NT2/D1 (cell line): ENCODE results near the gene KIF1A.

Experiments used
- DNase-seq: peaks from one replicate; pipeline ENCODE4 v3.0.0-alpha.2; 2011; ENCODE audit warnings: low read depth, low spot score
- H3K27me3 ChIP-seq: 2 replicates; pipeline ENCODE4 v1.6.0; 2011; ENCODE audit warnings: mild to moderate bottlenecking; ENCODE audit not compliant: insufficient read length, insufficient read depth
- H3K36me3 ChIP-seq: 2 replicates; pipeline ENCODE4 v1.6.1; 2011; ENCODE audit warnings: mild to moderate bottlenecking, low read length, mixed read lengths; ENCODE audit not compliant: insufficient read depth, insufficient read length
- H3K4me1 ChIP-seq: 2 replicates; pipeline ENCODE4 v1.5.1; 2011; ENCODE audit not compliant: insufficient read depth, insufficient read length
- H3K4me3 ChIP-seq: 2 replicates; pipeline ENCODE4 v1.5.1; 2011; ENCODE audit warnings: low read depth; ENCODE audit not compliant: insufficient read length
- H3K9ac ChIP-seq: 2 replicates; pipeline ENCODE4 v1.6.0; 2011; ENCODE audit warnings: low read depth; ENCODE audit not compliant: insufficient read length
- H3K9me3 ChIP-seq: 2 replicates; pipeline ENCODE4 v1.5.1; 2011; ENCODE audit warnings: mild to moderate bottlenecking, low read length; ENCODE audit not compliant: insufficient read depth
- SUZ12 ChIP-seq: IDR thresholded peaks from 2 replicates; pipeline ENCODE4 v1.6.1; 2011; ENCODE audit not compliant: insufficient read length, insufficient read depth; ENCODE audit errors: extremely low read depth
- YY1 ChIP-seq: IDR thresholded peaks from 2 replicates; pipeline ENCODE4 v1.6.1; 2011; ENCODE audit not compliant: insufficient read length, insufficient read depth
- ZNF274 ChIP-seq: IDR thresholded peaks from 2 replicates; pipeline ENCODE4 v1.6.1; 2011; ENCODE audit warnings: mild to moderate bottlenecking, low read depth, low read length

Gene KIF1A

DNA sequence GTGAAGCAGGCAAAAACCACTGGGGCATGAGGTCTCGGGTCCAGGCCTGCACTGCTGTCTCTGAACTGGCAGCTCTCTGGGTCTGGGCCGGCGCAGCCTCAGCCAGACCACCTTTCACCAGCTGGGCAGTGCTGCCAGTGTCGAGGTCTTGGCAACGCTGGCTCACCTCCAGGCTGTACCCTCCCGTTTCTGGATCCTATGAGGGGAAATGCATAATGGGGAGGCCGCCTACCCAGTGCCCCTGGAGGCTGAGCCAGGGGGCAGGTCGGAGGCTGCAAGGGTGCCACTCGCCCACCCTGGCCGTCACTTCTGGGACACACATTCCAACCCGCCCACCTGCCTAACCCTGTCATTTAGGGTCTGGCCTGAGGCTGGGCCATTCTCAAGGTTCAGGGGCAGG lies 24.6 kb downstream of the KIF1A start:
- Histone ChIP-seq H3K9ac (no peak overlapping the region), H3K27me3 (no peaks in the 10 kb centered on the region), H3K4me1 (peaks cover 14% of the 10 kb centered on the region), H3K4me3 (no peak overlapping the region), H3K9me3 (no peaks in the 10 kb centered on the region), H3K36me3 (peaks cover 2% of the 10 kb centered on the region)
- TF ChIP-seq SUZ12 (no peak), YY1 (no peak), ZNF274 (no peak)
- no peak for DNase-seq

DNA sequence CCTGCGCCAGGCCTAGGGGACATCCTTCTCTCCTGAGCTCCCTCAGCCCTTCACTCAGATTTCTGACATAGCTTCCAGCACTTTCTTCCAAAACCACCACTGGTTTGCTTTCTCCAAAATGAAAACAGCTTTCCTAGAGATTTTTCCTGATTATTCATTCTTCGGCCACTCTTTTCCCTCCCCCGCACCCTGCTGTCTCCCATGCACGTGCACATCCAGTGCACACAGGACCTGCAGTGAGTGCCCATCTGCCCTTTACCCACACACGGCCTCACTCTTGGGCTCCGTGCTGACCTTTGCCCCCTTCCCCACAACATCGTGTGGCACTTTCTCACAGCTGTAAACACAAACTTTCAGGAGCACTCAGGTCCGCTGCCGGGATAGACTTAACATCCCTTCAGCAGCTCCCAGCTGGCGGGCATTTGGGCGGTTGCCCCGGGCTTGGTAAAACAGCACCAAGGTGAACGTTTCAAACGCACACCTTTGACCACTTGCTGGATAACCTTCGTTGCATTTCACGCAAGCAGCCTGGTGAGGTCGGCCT lies 25.8 kb downstream of the KIF1A start:
- H3K9me3 ChIP-seq: no peaks in the 10 kb centered on the region
- H3K27me3 ChIP-seq: no peaks in the 10 kb centered on the region
- H3K36me3 ChIP-seq: peaks cover 2% of the 10 kb centered on the region
- no peak overlapping the region for H3K9ac ChIP-seq
- no peak for DNase-seq
- no peak overlapping the region for H3K4me3 ChIP-seq
- TF ChIP-seq SUZ12: no peak
- no peak for TF ChIP-seq YY1
- no peak for TF ChIP-seq ZNF274
- H3K4me1 ChIP-seq: peaks cover 16% of the 10 kb centered on the region

DNA sequence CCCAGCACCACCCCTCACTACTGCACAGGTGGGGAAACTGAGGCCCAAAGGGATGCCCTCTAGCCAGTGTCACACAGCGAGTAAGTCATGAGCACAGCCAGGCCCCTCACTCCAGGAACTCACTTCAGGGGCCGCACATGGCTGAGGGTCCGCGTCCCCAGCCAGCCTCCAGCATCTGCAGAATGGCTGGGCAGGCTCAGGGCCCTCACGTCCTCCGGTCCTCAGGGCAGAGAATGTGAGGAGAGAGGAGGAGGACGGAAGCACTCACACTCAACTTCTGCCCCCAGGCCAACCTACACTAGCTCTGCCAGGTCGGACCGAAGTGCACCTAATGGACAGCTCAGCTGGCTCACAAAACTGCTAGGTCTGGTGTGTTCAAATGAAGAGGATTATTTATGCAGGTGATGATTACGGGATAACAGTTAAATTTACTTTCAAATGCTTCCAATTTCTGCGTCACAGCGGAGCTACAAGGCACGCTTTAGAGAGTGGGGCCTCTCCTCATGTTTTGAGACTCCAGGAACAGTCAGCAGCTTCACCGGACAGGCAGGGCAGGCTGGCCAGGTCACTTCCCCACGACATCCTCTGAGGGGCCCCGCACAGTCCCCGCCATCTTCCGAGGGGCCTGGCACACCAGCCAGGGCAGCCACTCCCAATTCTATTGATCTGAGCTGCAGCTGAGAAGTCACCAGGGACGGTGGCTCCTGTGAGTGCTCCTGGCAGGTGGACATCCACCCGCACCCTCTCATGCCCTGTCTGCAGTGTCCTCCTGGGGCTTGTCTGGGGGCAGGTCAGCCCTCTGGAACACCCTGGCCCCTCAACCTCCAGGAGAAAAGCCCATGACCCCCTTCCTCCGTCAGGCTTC lies 26.5 kb downstream of the KIF1A start:
- Histone ChIP-seq H3K36me3 (peaks cover 2% of the 10 kb centered on the region), H3K4me3 (no peak overlapping the region)

DNA sequence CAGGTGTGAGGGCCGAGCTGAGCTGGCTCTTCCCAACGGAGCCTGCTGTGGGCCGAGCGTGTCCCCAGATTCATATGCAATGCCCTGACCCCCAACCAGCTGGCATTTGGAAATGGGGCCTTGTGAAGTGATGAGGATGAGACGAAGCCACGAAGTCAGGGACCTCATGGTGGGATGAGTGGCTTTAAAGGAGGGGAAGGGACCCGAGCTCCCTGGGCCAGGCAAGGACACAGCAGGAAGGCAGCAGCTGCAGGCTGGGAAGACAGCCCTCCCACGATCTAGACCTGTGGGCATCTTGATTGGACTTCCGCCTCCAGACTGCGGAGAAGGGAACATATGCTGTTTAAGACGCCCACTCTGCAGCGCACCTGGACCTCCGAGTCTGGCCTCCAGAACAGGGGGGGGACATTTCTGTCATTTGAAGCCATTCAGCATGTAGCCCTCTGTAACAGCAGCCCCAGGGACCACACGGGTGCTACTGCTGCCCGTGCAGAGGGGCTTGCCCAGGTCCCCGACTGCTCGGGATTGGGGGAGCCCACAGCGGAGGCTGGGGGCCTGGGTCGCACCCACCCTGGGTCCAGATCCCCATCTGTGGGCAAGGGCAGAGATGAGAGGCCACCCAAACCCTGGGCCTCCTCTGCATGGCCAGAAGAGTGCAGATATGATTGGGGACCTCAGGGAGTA lies 27.2 kb downstream of the KIF1A start:
- no peak for TF ChIP-seq ZNF274
- no peak for TF ChIP-seq SUZ12
- DNase-seq: no peak
- H3K4me3 ChIP-seq: no peak overlapping the region
- H3K4me1 ChIP-seq: peaks cover 14% of the 10 kb centered on the region
- no peaks in the 10 kb centered on the region for H3K27me3 ChIP-seq
- peaks cover 2% of the 10 kb centered on the region for H3K36me3 ChIP-seq
- H3K9me3 ChIP-seq: no peaks in the 10 kb centered on the region
- peak overlapping the region; percentile 36 for H3K9ac ChIP-seq

More for the DNA sequence above, 26.5 kb downstream of the KIF1A start:
- Histone ChIP-seq H3K9me3 (no peaks in the 10 kb centered on the region), H3K4me1 (peaks cover 14% of the 10 kb centered on the region), H3K27me3 (no peaks in the 10 kb centered on the region), H3K9ac (peak overlapping the region; percentile 13)
- no peak for DNase-seq
- TF ChIP-seq YY1 (no peak), ZNF274 (no peak), SUZ12 (no peak)

DNA sequence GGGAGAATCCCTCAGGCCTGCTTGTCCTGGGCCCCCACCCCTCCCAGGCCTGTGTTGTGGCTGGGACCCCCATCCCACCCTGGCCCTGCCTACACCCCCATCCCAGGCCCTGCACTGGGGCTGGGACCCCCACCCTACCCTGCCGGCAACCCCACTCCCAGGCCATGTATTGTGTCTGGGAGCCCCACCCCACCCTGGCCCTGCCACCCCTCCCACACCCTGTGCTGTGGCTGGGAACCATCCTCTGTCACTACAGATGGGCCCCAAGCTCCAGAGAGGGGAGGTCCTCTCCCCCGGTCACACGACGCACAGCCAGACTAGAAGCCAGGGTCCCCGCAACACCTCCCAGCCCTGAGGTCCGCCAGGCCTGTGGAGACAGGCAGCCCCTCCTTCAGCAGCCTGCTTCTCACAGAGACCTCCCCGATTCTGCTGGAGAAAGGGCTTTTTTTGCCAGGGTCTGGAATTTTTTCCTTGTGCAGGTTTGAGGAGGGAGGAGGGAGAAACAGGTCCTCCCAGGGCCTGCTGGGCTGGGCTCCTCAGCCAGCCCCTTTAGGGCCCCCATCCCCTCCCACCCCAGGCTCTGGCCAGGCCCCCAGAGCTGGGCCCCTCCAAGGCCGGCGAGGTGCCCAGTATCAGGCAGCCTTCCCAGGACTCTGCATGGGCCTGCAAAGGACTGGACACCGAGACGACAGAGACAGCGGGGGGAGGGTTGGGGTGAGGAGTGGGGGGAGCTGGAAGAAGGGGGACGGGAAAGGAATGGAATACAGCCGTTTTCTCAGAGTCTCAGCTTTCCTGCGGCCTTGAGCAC lies 28.0 kb downstream of the KIF1A start:
- peaks cover 16% of the 10 kb centered on the region for H3K4me1 ChIP-seq
- no peaks in the 10 kb centered on the region for H3K9me3 ChIP-seq
- DNase-seq: no peak
- no peaks in the 10 kb centered on the region for H3K27me3 ChIP-seq
- TF ChIP-seq SUZ12 (no peak), YY1 (no peak), ZNF274 (no peak)
- no peak overlapping the region for H3K4me3 ChIP-seq
- peak overlapping the region; percentile 36 for H3K9ac ChIP-seq
- H3K36me3 ChIP-seq: peaks cover 2% of the 10 kb centered on the region

DNA sequence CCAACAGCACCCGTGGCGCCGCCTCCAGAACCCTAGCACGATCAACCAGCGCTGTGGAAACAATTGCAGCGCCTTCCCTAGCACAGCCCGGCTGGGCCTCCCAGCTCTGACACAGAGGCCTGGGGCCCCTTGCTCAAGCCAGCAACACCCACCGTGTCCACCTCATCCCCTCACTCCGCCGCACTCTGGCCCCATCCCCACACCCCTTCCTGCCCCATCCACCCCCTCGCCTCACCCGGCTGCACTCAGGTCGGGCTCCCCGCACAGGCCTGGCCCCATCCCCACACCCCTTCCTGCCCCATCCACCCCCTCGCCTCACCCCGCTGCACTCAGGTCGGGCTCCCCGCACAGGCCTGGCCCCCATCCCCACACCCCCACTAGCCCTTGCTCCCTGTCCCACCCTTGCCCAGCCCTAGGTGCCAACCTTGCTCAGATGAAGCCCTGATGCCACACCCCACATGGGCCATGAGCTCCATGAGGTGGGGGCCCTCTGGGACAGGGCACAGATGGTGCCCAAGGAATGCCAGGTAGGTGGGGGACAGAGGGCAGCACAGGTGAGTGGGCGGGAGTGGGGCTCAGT lies 28.7 kb downstream of the KIF1A start:
- Histone ChIP-seq H3K4me1 (peaks cover 16% of the 10 kb centered on the region), H3K4me3 (no peak overlapping the region), H3K9ac (no peak overlapping the region), H3K36me3 (peaks cover 2% of the 10 kb centered on the region), H3K9me3 (no peaks in the 10 kb centered on the region), H3K27me3 (no peaks in the 10 kb centered on the region)
- DNase-seq: no peak
- TF ChIP-seq SUZ12 (no peak), ZNF274 (no peak), YY1 (no peak)
